Smooth muscle cell (in vitro differentiated cells): ENCODE measurements around the gene PLGRKT. TPM values are rescaled to one million over a fixed set of nuclear protein-coding genes. Genes with fewer than 3 reads are reported as not detected.
"Not testable (repeated sequence)": the region's sequence is repeated elsewhere in the genome, so short reads cannot be mapped to it uniquely, and the experiment has no call there.

Experiments used
- DNase-seq: peaks from one replicate; lab custom pipeline; 2025; ENCODE audit not compliant: unreplicated experiment; lab: John Stamatoyannopoulos, UW
- H2AFZ ChIP-seq: fragments of 200-600 bp; sonication (generic); 2 replicates; pipeline ENCODE4 v1.6.0; 2016; ENCODE audit warnings: antibody characterized with exemption, low read depth, mild to moderate bottlenecking
- H3F3A ChIP-seq: fragments of 200-600 bp; sonication (generic); 2 replicates; pipeline ENCODE4 v1.6.0; 2017; ENCODE audit warnings: antibody characterized with exemption, low read depth
- H3K27ac ChIP-seq: fragments of 200-600 bp; sonication (generic); 2 replicates; pipeline ENCODE4 v1.5.1; 2016; ENCODE audit warnings: low read depth, mild to moderate bottlenecking
- H3K27me3 ChIP-seq: fragments of 200-600 bp; sonication (generic); 2 replicates; pipeline ENCODE4 v1.6.1; 2016; ENCODE audit warnings: low read depth, mild to moderate bottlenecking
- H3K36me3 ChIP-seq: fragments of 200-600 bp; sonication (generic); 2 replicates; pipeline ENCODE4 v1.5.1; 2016; ENCODE audit warnings: low read depth
- H3K4me1 ChIP-seq: fragments of 200-600 bp; sonication (generic); 2 replicates; pipeline ENCODE4 v1.5.1; 2016; ENCODE audit warnings: low read depth
- H3K4me2 ChIP-seq: fragments of 200-600 bp; sonication (generic); 2 replicates; pipeline ENCODE4 v1.6.0; 2016; ENCODE audit warnings: mild to moderate bottlenecking
- H3K4me3 ChIP-seq: fragments of 200-600 bp; sonication (generic); 2 replicates; pipeline ENCODE4 v1.5.1; 2016; ENCODE audit warnings: mild to moderate bottlenecking
- H3K79me2 ChIP-seq: fragments of 200-600 bp; sonication (generic); 2 replicates; pipeline ENCODE4 v1.6.0; 2016; ENCODE audit warnings: low read depth, mild to moderate bottlenecking
- H3K9ac ChIP-seq: fragments of 200-600 bp; sonication (generic); 2 replicates; pipeline ENCODE4 v1.6.0; 2016; ENCODE audit warnings: low read depth
- H3K9me3 ChIP-seq: fragments of 200-600 bp; sonication (generic); replicated peaks from 2 replicates; pipeline ENCODE4 v1.5.1; 2016; ENCODE audit warnings: low read depth
- H4K20me1 ChIP-seq: fragments of 200-600 bp; sonication (generic); 2 replicates; pipeline ENCODE4 v1.6.0; 2016; ENCODE audit warnings: low read depth
- CTCF ChIP-seq: fragments of 200-600 bp; sonication (generic); IDR thresholded peaks from 2 replicates; pipeline ENCODE4 v1.5.1; 2017; ENCODE audit warnings: borderline replicate concordance, mild to moderate bottlenecking, antibody characterized with exemption; ENCODE audit not compliant: insufficient read depth, poor library complexity, severe bottlenecking
- WGBS: methylation state at CpG from one replicate; pipeline ENCODE4 v1.1.7; 2016; ENCODE audit warnings: low lambda C conversion rate; 5-methylcytosine and 5-hydroxymethylcytosine counted together
- polyA plus RNA-seq: library from polyadenylated mRNA; unstranded; fragments of >200 nt; fragmentation: Nextera tagmentation; extraction: Ambion mirVana; gene quantifications from 2 replicates; pipeline ENCODE4 v1.2.1, GENCODE V29; 2016
- total RNA-seq: library from RNA; depleted of rRNA; stranded (reverse); fragments of >200 nt; gene quantifications from 2 replicates; pipeline ENCODE4 v1.2.3, GENCODE V29; 2014

Gene PLGRKT
- total and polyA plus RNA-seq, 2 experiments from 2014 or later, result 39.8 to 40.1 TPM

DNA sequence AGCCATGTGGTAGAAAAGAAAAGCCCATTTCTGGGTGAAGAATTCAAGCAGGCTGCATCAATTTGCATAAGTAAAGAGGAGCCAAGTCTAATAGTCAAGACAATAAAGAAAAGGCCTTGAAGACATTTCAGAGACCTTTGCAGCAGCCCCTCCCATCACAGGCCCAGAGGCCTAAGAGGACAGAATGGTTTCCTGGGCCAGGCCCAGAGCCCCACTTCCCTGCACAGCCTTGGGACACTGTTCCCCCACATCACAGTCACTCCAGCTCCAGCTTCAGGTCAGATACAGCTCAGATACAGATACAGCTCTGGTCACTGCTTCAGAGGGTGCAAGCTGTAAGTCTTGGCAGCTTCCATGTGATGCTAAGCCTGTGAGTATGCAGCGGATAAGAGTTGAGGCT is 29.1 kb downstream of the PLGRKT start:
- peaks cover 19% of the 10 kb centered on the region for H3K9me3 ChIP-seq
- TF ChIP-seq CTCF, result no peak
- H4K20me1 ChIP-seq, result no peaks in the 10 kb centered on the region
- peaks cover 7% of the 10 kb centered on the region for H3K36me3 ChIP-seq
- no peak overlapping the region for H3K4me3 ChIP-seq
- 100% methylated on average over 1 of the region's 1 CpG for WGBS
- no peak overlapping the region for H3K27ac ChIP-seq
- H3K4me2 ChIP-seq, result no peak overlapping the region
- H3K9ac ChIP-seq, result no peak overlapping the region
- no peaks in the 10 kb centered on the region for H3K79me2 ChIP-seq
- H2AFZ ChIP-seq, result no peak overlapping the region
- no peaks in the 10 kb centered on the region for H3K27me3 ChIP-seq
- DNase-seq, result no peak
- no peaks in the 10 kb centered on the region for H3F3A ChIP-seq
- no peaks in the 10 kb centered on the region for H3K4me1 ChIP-seq

DNA sequence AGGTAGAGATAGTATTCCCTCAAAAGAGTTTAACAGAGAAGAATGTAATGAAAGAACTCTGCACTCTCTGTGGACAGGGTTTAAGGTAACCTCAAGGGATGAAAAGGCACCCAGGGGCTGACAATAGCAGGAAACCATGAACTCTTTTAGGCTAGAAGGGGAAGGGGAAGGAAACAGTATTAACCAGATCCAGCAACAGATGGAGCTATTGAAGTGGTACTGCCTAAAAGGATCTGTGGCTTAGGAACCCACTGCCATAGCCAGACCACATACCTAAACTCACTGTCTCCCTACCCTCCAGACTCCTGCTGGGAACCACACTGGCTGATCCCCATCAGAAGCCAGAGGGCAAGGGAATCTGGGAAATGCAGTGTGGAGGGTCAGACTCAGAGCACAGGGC is 35.5 kb downstream of the PLGRKT start:
- no peak overlapping the region for H3K27ac ChIP-seq
- no peaks in the 10 kb centered on the region for H3K4me1 ChIP-seq
- peaks cover 6% of the 10 kb centered on the region for H3K9me3 ChIP-seq
- no peaks in the 10 kb centered on the region for H4K20me1 ChIP-seq
- no peak for TF ChIP-seq CTCF
- H3K36me3 ChIP-seq, result no peaks in the 10 kb centered on the region
- H2AFZ ChIP-seq, result no peak overlapping the region
- no peaks in the 10 kb centered on the region for H3K79me2 ChIP-seq
- no peaks in the 10 kb centered on the region for H3F3A ChIP-seq
- H3K4me2 ChIP-seq, result no peak overlapping the region
- DNase-seq, result no peak
- no peaks in the 10 kb centered on the region for H3K27me3 ChIP-seq
- H3K9ac ChIP-seq, result no peak overlapping the region
- H3K4me3 ChIP-seq, result no peak overlapping the region

GRCh38 chr9:5397547-5397946 is 40.2 kb downstream of the PLGRKT start:
- not testable (repeated sequence) for H3F3A ChIP-seq, H3K4me3 ChIP-seq, H2AFZ ChIP-seq, H3K4me2 ChIP-seq, H3K9ac ChIP-seq, H4K20me1 ChIP-seq, DNase-seq, H3K9me3 ChIP-seq, H3K27ac ChIP-seq, H3K4me1 ChIP-seq, H3K36me3 ChIP-seq, H3K27me3 ChIP-seq, H3K79me2 ChIP-seq
- WGBS, result 95% methylated on average over 3 of the region's 3 CpGs

- DNase-seq, result no peak
- no peaks in the 10 kb centered on the region for H3K36me3 ChIP-seq
- H3K27ac ChIP-seq, result no peak overlapping the region
- H3K4me3 ChIP-seq, result no peak overlapping the region
- no peaks in the 10 kb centered on the region for H3K79me2 ChIP-seq
- no peak overlapping the region for H3K9ac ChIP-seq
- no peak overlapping the region for H3K4me2 ChIP-seq
- H3K4me1 ChIP-seq, result no peaks in the 10 kb centered on the region
- no peaks in the 10 kb centered on the region for H3F3A ChIP-seq
- no peak for TF ChIP-seq CTCF
- no peaks in the 10 kb centered on the region for H3K27me3 ChIP-seq
- H4K20me1 ChIP-seq, result no peaks in the 10 kb centered on the region
- H2AFZ ChIP-seq, result no peak overlapping the region
- no peaks in the 10 kb centered on the region for H3K9me3 ChIP-seq
Measured at GRCh38 chr9:5395428-5395827, 42.3 kb downstream of the PLGRKT start.

- not testable (repeated sequence) for H3K27me3 ChIP-seq, H3K4me1 ChIP-seq, H3K79me2 ChIP-seq, H2AFZ ChIP-seq, DNase-seq, H3K9ac ChIP-seq, H3F3A ChIP-seq, H4K20me1 ChIP-seq, H3K4me3 ChIP-seq, H3K4me2 ChIP-seq, H3K27ac ChIP-seq, H3K9me3 ChIP-seq, H3K36me3 ChIP-seq
- 82% methylated on average over 2 of the region's 2 CpGs for WGBS
Measured at GRCh38 chr9:5393976-5394375, 43.7 kb downstream of the PLGRKT start.
